OCI-LY7 (cell line): Measurements from ENCODE around the gene SPATA25.

Experiments
- EZH2phosphoT487 ChIP-seq: fragments of 200-600 bp; sonication (generic); IDR thresholded peaks from 2 replicates; pipeline ENCODE4 v1.6.1; 2018; ENCODE audit warnings: low read depth, borderline replicate concordance, mild to moderate bottlenecking, mixed run types, antibody characterized with exemption, low read length, moderate library complexity, mixed read lengths
- TF ChIP-seq, protein P1 (sequence below): fragments of 200-600 bp; sonication (generic); conservative IDR thresholded peaks from 2 replicates; pipeline ENCODE4 v1.5.1; 2014; ENCODE audit warnings: mild to moderate bottlenecking, antibody characterized with exemption, low read length, moderate library complexity, mixed read lengths

DNA sequence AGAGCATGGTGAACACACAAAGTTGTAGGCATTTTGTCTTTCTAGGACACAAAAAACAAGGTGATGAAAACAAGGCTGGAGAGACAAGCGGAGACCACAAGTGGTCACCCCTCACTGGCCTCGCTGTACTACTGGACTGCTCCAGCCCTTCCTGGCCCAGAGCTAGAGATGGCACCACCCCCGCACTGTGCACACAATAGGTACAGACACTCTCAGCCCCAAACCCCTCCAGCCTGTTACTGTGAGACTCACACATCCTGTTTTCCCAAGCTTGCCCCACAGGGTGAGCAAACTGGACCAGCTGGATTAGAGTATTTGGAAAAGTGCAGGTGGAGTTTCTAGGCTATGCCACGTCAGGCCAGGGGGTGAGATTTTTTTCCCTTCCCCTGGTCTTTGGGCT is 14.8 kb downstream of the SPATA25 start:
- TF ChIP-seq, protein P1, sequence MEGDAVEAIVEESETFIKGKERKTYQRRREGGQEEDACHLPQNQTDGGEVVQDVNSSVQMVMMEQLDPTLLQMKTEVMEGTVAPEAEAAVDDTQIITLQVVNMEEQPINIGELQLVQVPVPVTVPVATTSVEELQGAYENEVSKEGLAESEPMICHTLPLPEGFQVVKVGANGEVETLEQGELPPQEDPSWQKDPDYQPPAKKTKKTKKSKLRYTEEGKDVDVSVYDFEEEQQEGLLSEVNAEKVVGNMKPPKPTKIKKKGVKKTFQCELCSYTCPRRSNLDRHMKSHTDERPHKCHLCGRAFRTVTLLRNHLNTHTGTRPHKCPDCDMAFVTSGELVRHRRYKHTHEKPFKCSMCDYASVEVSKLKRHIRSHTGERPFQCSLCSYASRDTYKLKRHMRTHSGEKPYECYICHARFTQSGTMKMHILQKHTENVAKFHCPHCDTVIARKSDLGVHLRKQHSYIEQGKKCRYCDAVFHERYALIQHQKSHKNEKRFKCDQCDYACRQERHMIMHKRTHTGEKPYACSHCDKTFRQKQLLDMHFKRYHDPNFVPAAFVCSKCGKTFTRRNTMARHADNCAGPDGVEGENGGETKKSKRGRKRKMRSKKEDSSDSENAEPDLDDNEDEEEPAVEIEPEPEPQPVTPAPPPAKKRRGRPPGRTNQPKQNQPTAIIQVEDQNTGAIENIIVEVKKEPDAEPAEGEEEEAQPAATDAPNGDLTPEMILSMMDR = no peak
- no peak for TF ChIP-seq EZH2phosphoT487
